Measurements from ENCODE around the gene SEMA4D.

GRCh38 chr9:89448381-89448780 is 49.5 kb downstream of the SEMA4D start:
- no peak for TF ChIP-seq ZNF274 (IDR thresholded peaks at IDR 0.05; ENCODE audit: low read depth, low read length)
- no peak for TF ChIP-seq YY1 (IDR thresholded peaks at IDR 0.05; ENCODE audit: insufficient read depth, insufficient read length)

Data from NT2/D1 (cell line).